Measurements from ENCODE around the gene DHX40.
A peak's percentile ranks its signal among the peaks of the same experiment; 100 is the strongest.
"Not testable (repeated sequence)": the region's sequence is repeated elsewhere in the genome, so short reads cannot be mapped to it uniquely, and the experiment has no call there.

The DHX40 gene

DNA sequence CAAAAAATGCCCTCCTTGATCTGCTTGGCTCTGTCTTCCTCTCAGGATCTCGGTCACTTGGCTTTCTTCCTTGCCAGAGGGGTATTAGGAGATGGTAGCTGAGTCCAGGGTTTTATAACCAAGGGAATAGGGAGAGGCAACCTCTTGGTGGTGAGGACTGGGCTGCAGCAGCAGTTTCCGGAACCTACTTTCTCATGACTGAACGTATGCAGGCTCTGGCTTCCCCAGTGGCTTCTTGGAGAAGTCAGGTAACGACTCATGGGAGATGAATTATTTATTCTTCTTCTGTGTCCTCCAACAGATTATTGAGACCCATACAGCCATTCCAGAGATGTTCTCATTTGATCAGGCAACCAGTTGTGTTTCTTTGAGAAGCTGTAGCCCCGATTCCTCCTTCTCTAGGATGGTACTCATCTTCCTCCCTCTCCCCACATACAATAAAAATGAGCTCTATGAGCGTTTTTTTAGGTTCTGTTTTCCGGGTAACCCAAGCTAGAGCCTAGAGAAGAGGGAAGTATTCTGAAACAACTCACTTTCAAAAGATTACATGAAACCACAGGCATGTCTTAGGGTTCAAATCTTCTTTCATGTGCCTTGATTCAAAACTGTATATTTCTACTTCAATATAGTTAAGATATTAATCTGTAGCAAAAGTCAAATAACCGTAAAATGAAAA lies 22.3 kb upstream of the DHX40 start:
- TF ChIP-seq CTCF (conservative IDR thresholded peaks at IDR 0.05) (no peak), ZFX (IDR thresholded peaks at IDR 0.05) (no peak)
- H3K27ac ChIP-seq, result no peak overlapping the region

DNA sequence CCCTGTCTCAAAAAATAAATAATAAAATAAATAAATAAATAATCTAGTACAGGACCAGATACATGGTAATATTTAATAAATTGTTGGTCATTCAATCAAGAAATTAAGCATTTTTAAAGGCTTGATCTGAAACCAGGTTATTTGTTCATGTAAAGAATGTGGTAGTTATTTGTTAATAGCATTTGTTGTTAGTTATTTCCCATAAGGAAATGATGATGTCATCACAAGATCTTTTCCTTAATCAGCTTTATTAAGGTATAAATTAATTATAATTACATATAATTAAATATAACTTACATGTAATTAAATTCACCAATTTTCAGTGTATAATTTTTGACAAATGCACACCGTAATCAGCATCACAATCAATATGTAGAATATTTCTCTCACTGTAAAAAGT lies 19.5 kb upstream of the DHX40 start:
- H3K27ac ChIP-seq, result no peak overlapping the region
- TF ChIP-seq CTCF (conservative IDR thresholded peaks at IDR 0.05) (no peak), ZFX (IDR thresholded peaks at IDR 0.05) (no peak)

- no peak for TF ChIP-seq CTCF (conservative IDR thresholded peaks at IDR 0.05)
- no peak for TF ChIP-seq ZFX (IDR thresholded peaks at IDR 0.05)
- no peak overlapping the region for H3K27ac ChIP-seq
Measured at GRCh38 chr17:59547131-59547915, 18.1 kb upstream of the DHX40 start.

- not testable (repeated sequence) for H3K27ac ChIP-seq
Measured at GRCh38 chr17:59548985-59549384, 16.4 kb upstream of the DHX40 start.

DNA sequence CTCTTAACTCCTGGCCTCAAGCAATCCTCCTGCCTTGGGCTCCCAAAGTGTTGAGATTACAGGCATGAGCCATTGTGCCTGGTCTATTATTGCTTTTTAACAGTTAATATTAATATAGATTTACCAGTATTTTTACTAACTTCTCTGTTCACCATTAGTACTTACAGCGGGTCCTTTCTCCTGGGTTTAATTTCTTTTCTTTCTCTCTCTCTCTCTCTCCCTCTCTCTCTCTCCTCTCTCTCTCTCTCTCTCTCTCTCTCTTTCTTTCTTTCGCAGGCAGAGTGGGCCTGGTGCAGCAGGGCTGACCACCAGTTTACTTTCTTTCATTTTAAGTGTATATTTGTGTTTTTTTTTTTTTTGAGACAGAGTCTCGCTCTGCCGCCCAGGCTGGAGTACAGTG lies 14.7 kb upstream of the DHX40 start:
- TF ChIP-seq CTCF (conservative IDR thresholded peaks at IDR 0.05) (no peak), ZFX (IDR thresholded peaks at IDR 0.05) (no peak)
- no peak overlapping the region for H3K27ac ChIP-seq

GRCh38 chr17:59558039-59558438 lies 7.4 kb upstream of the DHX40 start:
- no peak overlapping the region for H3K27ac ChIP-seq
- TF ChIP-seq ZFX (IDR thresholded peaks at IDR 0.05) (no peak), CTCF (conservative IDR thresholded peaks at IDR 0.05) (no peak)

GRCh38 chr17:59558953-59559352 lies 6.5 kb upstream of the DHX40 start:
- TF ChIP-seq ZFX (IDR thresholded peaks at IDR 0.05), result no peak
- peak; percentile 66 for TF ChIP-seq CTCF (conservative IDR thresholded peaks at IDR 0.05)
- H3K27ac ChIP-seq, result no peak overlapping the region
